ENCODE measurements around the gene NUP98. TPM values are rescaled to one million over a fixed set of nuclear protein-coding genes. Genes with fewer than 3 reads are reported as not detected.

Gene NUP98
- total RNA-seq, 4 donors from 2014 or later, result 55.1 to 189 (median 123) TPM

DNA sequence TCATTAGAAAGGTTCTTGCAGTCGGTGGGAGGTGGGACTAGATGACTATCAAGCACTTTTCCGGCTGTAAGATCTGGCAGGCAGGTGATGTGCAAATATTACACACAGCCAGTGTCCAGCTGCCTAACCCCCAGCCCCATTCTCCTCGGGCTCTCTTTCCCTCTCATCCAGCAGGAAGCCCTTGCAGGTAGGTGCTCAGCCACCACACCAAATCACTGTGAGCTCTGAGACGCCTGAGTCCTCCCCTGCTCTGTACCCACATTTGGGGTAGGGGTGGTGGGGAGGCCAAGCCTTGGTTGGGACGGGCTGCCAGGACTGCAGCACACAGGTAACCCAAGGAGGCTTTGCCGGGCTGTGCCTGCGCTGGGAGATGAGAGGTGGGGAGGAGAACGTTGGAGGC lies 156.2 kb downstream of the NUP98 start:
- H3K9me3 ChIP-seq, result no peaks in the 10 kb centered on the region
- no peak for DNase-seq
- intact Hi-C loops (cut with DNase I; ENCODE audit: low total_unique reads), result no loop called here
- H3K4me1 ChIP-seq, result no peaks in the 10 kb centered on the region
- H3K4me3 ChIP-seq, result no peak overlapping the region
- no peaks in the 10 kb centered on the region for H3K27me3 ChIP-seq
- H3K27ac ChIP-seq, result no peak overlapping the region
- no peak for TF ChIP-seq POLR2A (IDR thresholded peaks at IDR 0.05)
- TF ChIP-seq, protein P1, sequence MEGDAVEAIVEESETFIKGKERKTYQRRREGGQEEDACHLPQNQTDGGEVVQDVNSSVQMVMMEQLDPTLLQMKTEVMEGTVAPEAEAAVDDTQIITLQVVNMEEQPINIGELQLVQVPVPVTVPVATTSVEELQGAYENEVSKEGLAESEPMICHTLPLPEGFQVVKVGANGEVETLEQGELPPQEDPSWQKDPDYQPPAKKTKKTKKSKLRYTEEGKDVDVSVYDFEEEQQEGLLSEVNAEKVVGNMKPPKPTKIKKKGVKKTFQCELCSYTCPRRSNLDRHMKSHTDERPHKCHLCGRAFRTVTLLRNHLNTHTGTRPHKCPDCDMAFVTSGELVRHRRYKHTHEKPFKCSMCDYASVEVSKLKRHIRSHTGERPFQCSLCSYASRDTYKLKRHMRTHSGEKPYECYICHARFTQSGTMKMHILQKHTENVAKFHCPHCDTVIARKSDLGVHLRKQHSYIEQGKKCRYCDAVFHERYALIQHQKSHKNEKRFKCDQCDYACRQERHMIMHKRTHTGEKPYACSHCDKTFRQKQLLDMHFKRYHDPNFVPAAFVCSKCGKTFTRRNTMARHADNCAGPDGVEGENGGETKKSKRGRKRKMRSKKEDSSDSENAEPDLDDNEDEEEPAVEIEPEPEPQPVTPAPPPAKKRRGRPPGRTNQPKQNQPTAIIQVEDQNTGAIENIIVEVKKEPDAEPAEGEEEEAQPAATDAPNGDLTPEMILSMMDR (IDR thresholded peaks at IDR 0.05), result no peak
- H3K36me3 ChIP-seq, result no peaks in the 10 kb centered on the region

DNA sequence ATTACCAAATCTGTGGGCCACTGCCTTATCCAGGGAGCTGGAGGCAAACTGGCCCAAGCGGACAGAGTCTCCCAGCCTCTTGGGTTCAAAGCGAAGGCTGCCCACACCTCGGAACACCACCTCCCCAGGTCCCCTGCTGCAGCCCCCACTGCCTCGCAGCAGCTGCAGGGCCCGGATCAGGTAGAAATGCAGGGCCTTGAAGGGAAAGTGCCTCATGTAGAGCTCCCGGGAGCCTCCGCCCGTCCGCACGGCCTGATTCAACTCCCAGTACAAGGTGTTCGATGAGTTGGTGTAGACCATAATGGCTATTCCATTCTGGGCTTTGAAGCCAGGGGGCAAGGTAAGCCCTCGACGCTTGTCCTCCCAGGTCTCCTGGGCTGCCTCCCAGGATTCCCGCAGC lies 157.5 kb downstream of the NUP98 start:
- TF ChIP-seq, protein P1 (IDR thresholded peaks at IDR 0.05), result no peak
- TF ChIP-seq POLR2A (IDR thresholded peaks at IDR 0.05), result no peak

DNA sequence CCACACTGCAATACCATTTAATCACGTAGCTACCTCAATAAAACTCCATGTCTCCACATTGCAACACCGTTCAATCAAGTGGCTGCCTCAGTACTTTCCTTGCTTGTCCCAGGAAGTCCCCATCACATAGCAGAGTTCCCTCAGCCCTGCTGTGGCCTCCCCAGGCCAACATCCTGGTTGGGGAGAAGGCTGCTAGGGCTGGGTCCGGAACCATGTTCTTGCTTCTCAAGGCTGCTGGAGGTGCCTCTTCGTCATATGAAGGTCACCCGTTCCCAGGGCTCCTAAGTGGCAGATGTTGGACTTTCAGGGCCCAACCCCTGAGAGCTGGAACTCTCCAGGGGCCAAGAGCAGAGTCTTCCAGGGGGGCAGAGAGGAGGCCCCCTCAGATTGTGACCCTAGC lies 158.8 kb downstream of the NUP98 start:
- intact Hi-C loops (cut with DNase I; ENCODE audit: low total_unique reads), result no loop called here

More for the DNA sequence above, 157.5 kb downstream of the NUP98 start:
- DNase-seq, result no peak
- H3K27ac ChIP-seq, result no peak overlapping the region
- H3K27me3 ChIP-seq, result no peaks in the 10 kb centered on the region
- intact Hi-C loops (cut with DNase I; ENCODE audit: low total_unique reads), result no loop called here
- no peaks in the 10 kb centered on the region for H3K36me3 ChIP-seq
- H3K4me3 ChIP-seq, result no peak overlapping the region
- H3K9me3 ChIP-seq, result no peaks in the 10 kb centered on the region
- H3K4me1 ChIP-seq, result no peaks in the 10 kb centered on the region

DNA sequence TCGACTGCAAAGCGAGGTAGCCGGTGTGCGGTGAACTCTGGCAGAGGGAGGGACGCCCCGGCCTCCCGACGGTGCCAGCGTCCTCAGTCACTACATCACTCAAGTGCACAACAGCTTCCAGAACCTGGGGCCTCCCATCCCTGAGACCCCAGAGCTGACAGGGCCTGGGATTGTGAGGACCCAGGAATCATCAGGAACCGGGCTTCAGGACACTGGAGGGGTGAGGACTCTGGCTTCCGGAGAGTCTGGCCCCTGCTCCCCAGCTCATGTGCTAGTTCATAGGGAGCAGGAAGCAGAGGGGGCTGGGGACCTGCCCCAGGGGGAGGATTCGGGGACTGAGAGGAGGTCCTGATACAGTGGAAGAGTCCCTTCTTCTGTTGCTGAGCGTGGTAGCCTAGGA lies 160.2 kb downstream of the NUP98 start:
- Histone ChIP-seq H3K27me3 (no peaks in the 10 kb centered on the region), H3K9me3 (no peaks in the 10 kb centered on the region), H3K36me3 (no peaks in the 10 kb centered on the region), H3K27ac (no peak overlapping the region), H3K4me1 (no peaks in the 10 kb centered on the region), H3K4me3 (no peak overlapping the region)
- intact Hi-C loops (cut with DNase I; ENCODE audit: low total_unique reads), result no loop called here
- TF ChIP-seq, protein P1 (IDR thresholded peaks at IDR 0.05), result no peak
- TF ChIP-seq POLR2A (IDR thresholded peaks at IDR 0.05), result no peak
- no peak for DNase-seq

More for the DNA sequence above, 158.8 kb downstream of the NUP98 start:
- DNase-seq, result no peak
- no peak overlapping the region for H3K4me3 ChIP-seq
- no peak overlapping the region for H3K27ac ChIP-seq
- H3K4me1 ChIP-seq, result no peaks in the 10 kb centered on the region
- no peaks in the 10 kb centered on the region for H3K27me3 ChIP-seq
- TF ChIP-seq, protein P1 (IDR thresholded peaks at IDR 0.05), result no peak
- no peak for TF ChIP-seq POLR2A (IDR thresholded peaks at IDR 0.05)
- H3K9me3 ChIP-seq, result no peaks in the 10 kb centered on the region
- H3K36me3 ChIP-seq, result no peaks in the 10 kb centered on the region

DNA sequence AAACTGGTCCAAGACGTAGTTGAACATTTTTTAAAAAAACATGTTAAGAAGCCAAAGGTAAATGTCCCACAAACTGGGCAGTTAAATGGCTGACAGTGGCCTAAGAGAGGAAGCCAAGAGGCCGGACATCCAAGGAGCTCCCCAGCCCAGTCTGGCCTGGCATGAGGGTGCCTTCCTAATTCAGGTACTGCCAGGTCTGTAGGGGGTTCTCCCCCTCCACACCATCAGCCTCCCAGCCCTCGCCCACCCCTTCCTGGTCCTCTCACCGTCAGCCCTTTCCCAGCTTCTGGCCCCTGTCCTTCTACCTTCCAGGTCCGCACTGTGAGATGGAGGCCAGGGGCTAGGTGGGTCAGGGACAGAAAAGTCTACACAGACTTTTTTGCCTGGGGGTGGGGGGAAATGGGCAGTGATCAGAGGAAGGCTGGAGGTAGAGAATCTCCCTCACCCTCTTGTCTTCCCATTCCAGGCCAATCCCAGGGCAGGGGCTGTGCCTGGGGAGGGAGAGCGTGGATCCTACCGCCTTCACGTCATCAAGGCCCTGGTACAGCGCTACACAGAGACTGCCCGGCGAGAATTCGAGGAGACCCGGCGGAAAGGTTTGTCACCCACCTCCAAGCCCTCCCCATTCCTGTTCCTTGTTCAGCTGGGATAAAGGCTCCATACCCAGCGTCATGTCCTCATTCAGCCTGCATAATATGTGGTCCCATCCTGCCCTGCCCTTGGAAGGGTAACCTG lies 161.5 kb downstream of the NUP98 start:
- Histone ChIP-seq H3K9me3 (no peaks in the 10 kb centered on the region), H3K4me3 (no peak overlapping the region), H3K36me3 (no peaks in the 10 kb centered on the region), H3K27me3 (no peaks in the 10 kb centered on the region), H3K4me1 (no peaks in the 10 kb centered on the region), H3K27ac (no peak overlapping the region)
- TF ChIP-seq POLR2A (IDR thresholded peaks at IDR 0.05), result no peak
- TF ChIP-seq, protein P1 (IDR thresholded peaks at IDR 0.05), result no peak
- intact Hi-C loops (cut with DNase I; ENCODE audit: low total_unique reads), result no loop called here
- no peak for DNase-seq

Measured in uterus (tissue), 4 donors.